GM21576 (cell line): ENCODE data around the gene RTL1.

Experiments used
- ATAC-seq: cut with Tn5 transposase; IDR thresholded peaks from one replicate; pipeline ENCODE4 v1.9.1; 2021; ENCODE audit warnings: mild to moderate bottlenecking, moderate library complexity; ENCODE audit not compliant: unreplicated experiment

RTL1 gene

GRCh38 chr14:100898935-100899883 lies 4.3 kb downstream of the RTL1 start:
- no peak for ATAC-seq

GRCh38 chr14:100898465-100898864 lies 5.1 kb downstream of the RTL1 start:
- ATAC-seq = no peak

- ATAC-seq = no peak
These were observed 7.0 kb downstream of the RTL1 start for GRCh38 chr14:100896369-100897060.

- no peak for ATAC-seq
These were observed 8.1 kb downstream of the RTL1 start for GRCh38 chr14:100895411-100895810.

GRCh38 chr14:100894416-100894815 lies 9.1 kb downstream of the RTL1 start:
- no peak for ATAC-seq

- no peak for ATAC-seq
These were observed 9.8 kb downstream of the RTL1 start for GRCh38 chr14:100893760-100894159.

GRCh38 chr14:100893228-100893601 lies 10.3 kb downstream of the RTL1 start:
- ATAC-seq = no peak

GRCh38 chr14:100892496-100893227 lies 10.9 kb downstream of the RTL1 start:
- no peak for ATAC-seq

- ATAC-seq = no peak
These were observed 11.7 kb downstream of the RTL1 start for GRCh38 chr14:100891501-100892445.

GRCh38 chr14:100891051-100891450 lies 12.5 kb downstream of the RTL1 start:
- no peak for ATAC-seq

- ATAC-seq = no peak
These were observed 13.3 kb downstream of the RTL1 start for GRCh38 chr14:100890061-100890850.

GRCh38 chr14:100889641-100890040 lies 13.9 kb downstream of the RTL1 start:
- ATAC-seq = no peak

GRCh38 chr14:100888789-100889315 lies 14.7 kb downstream of the RTL1 start:
- ATAC-seq = no peak

GRCh38 chr14:100887728-100888335 lies 15.7 kb downstream of the RTL1 start:
- no peak for ATAC-seq

- no peak for ATAC-seq
These were observed 17.9 kb downstream of the RTL1 start for GRCh38 chr14:100885617-100886016.

GRCh38 chr14:100885196-100885595 lies 18.3 kb downstream of the RTL1 start:
- ATAC-seq = no peak

- ATAC-seq = no peak
These were observed 19.1 kb downstream of the RTL1 start for GRCh38 chr14:100884456-100884855.

GRCh38 chr14:100883789-100884101 lies 19.8 kb downstream of the RTL1 start:
- no peak for ATAC-seq
